K562 (cell line): ENCODE results near the gene TMEM203. TPM values are rescaled to one million over a fixed set of nuclear protein-coding genes. Genes with fewer than 3 reads are reported as not detected.

ENCODE experiments used
- ATAC-seq: fragments of 200-7000 bp; cut with Tn5 transposase; 3 replicates; pipeline ENCODE4 v1.9.1; 2020; ENCODE audit warnings: moderate library complexity
- BruUV-seq: library from RNA; stranded (reverse); fragments of 400-500 nt; replicated peaks from 2 replicates; lab custom pipeline; 2021; lab: Mats Ljungman, UMichigan
- CTCF ChIA-PET: fragments of 300-600 bp; formaldehyde crosslinking; extraction: SDS; loops from one replicate; lab custom pipeline; 2021; ENCODE audit warnings: low intra/inter-chr PET ratio; lab: Yijun Ruan, JAX
- POLR2A ChIA-PET: fragments of 300-600, 350-650 bp; sonication (Branson Sonifier 250); formaldehyde crosslinking; extraction: SDS; loops from one replicate; lab custom pipeline; 2021; ENCODE audit warnings: antibody characterized with exemption, inconsistent platforms; lab: Yijun Ruan, JAX
- DNase-seq, 4 experiments: peaks; one replicate each; pipeline versions ENCODE4 v3.0.0 to v3.0.0-alpha.2; 2011 to 2018; ENCODE audit warnings: low spot score in 3 of 4, mixed read lengths in 3 of 4; ENCODE audit errors: extremely low read depth in 1 of 4
- FAIRE-seq: peaks from 2 replicates; lab custom pipeline; 2011; peaks lifted over from hg19 to GRCh38; lab: Jason Lieb, UNC
- H2AFZ ChIP-seq: 2 replicates; pipeline ENCODE4 v1.6.0; 2011; ENCODE audit warnings: low read depth, low read length, control low read depth, inconsistent platforms
- H3K27ac ChIP-seq: fragments of 200-600 bp; 3 replicates; pipeline ENCODE4 v1.8.0; 2011; ENCODE audit warnings: low read depth, mild to moderate bottlenecking, control low read depth, inconsistent platforms, low read length, moderate library complexity, mixed read lengths; ENCODE audit errors: extremely low read depth
- H3K27me3 ChIP-seq, 2 experiments: fragments of 300-600 bp in 1 of 2; 2 replicates in 1 of 2; 3 replicates in 1 of 2; pipeline versions ENCODE4 v1.6.0 to v1.8.0; 2011; ENCODE audit warnings: inconsistent platforms in 2 of 2, low read length in 2 of 2, mild to moderate bottlenecking in 1 of 2, mixed read lengths in 1 of 2, moderate library complexity in 1 of 2; ENCODE audit not compliant: control insufficient read depth in 2 of 2, insufficient read depth in 2 of 2
- H3K36me3 ChIP-seq: fragments of 300-600 bp; 3 replicates; pipeline ENCODE4 v1.8.0; 2011; ENCODE audit warnings: mild to moderate bottlenecking, low read length, inconsistent platforms; ENCODE audit not compliant: control insufficient read depth, insufficient read depth
- H3K4me1 ChIP-seq, 2 experiments: fragments of 200-600 bp in 1 of 2; replicated peaks in 1 of 2; 2 replicates in 1 of 2; 3 replicates in 1 of 2; pipeline versions ENCODE4 v1.5.1 to v1.8.0; 2011; ENCODE audit warnings: inconsistent platforms in 2 of 2, low read length in 2 of 2, mild to moderate bottlenecking in 1 of 2, mixed read lengths in 1 of 2, moderate library complexity in 1 of 2; ENCODE audit not compliant: control insufficient read depth in 2 of 2, insufficient read depth in 2 of 2
- H3K4me2 ChIP-seq: 2 replicates; pipeline ENCODE4 v1.6.1; 2011; ENCODE audit warnings: low read length, control low read depth, inconsistent platforms, mixed read lengths; ENCODE audit not compliant: insufficient read depth
- H3K4me3 ChIP-seq: fragments of 200-600 bp; sonication (generic), shearing (Covaris generic); 2 replicates; pipeline ENCODE4 v1.5.1; 2016; ENCODE audit warnings: control low read depth, inconsistent platforms
- H3K79me2 ChIP-seq: fragments of 200-600 bp; 3 replicates; pipeline ENCODE4 v1.8.0; 2011; ENCODE audit warnings: low read length, inconsistent platforms; ENCODE audit not compliant: control insufficient read depth, insufficient read depth
- H3K9ac ChIP-seq, 2 experiments: 2 replicates each; pipeline versions ENCODE4 v1.6.0 to v1.6.1; 2011; ENCODE audit warnings: low read depth in 2 of 2, low read length in 2 of 2, control low read depth in 1 of 2, inconsistent platforms in 1 of 2, mild to moderate bottlenecking in 1 of 2, mixed read lengths in 1 of 2; ENCODE audit not compliant: insufficient read depth in 1 of 2
- H3K9me1 ChIP-seq: one replicate; pipeline ENCODE4 v1.6.0; 2011; ENCODE audit warnings: inconsistent platforms, mild to moderate bottlenecking, low read length, moderate library complexity; ENCODE audit not compliant: control insufficient read depth, insufficient read depth
- H3K9me3 ChIP-seq: replicated peaks from 2 replicates; pipeline ENCODE4 v1.5.1; 2011; ENCODE audit warnings: low read depth, low read length, inconsistent platforms; ENCODE audit not compliant: control insufficient read depth, insufficient read depth
- H4K20me1 ChIP-seq: replicated peaks from 2 replicates; pipeline ENCODE4 v1.6.1; 2011; ENCODE audit warnings: low read length, inconsistent platforms, mixed read lengths; ENCODE audit not compliant: control insufficient read depth, insufficient read depth
- ATF1 ChIP-seq, 2 experiments: fragments of 450-650 bp in 1 of 2; IDR thresholded peaks; 2 replicates each; pipeline ENCODE4 v1.6.1; 2016; ENCODE audit warnings: missing compliant biosample characterization in 1 of 2, missing genetic modification characterization in 1 of 2
- CBFB ChIP-seq: sonication (generic); formaldehyde crosslinking; IDR thresholded peaks from 2 replicates; pipeline ENCODE4 v1.4.0; 2020; ENCODE audit warnings: mild to moderate bottlenecking, missing genetic modification reagents
- GATAD2A ChIP-seq: fragments of 450-650 bp; IDR thresholded peaks from 2 replicates; pipeline ENCODE4 v1.6.1; 2017
- RFX7 ChIP-seq: fragments of 250-450 bp; sonication (Bioruptor Pico); IDR thresholded peaks from 2 replicates; pipeline ENCODE4 v1.5.1; 2021; ENCODE audit warnings: mild to moderate bottlenecking
- SIN3A ChIP-seq, 2 experiments: fragments of 150-350 bp in 1 of 2; IDR thresholded peaks; 2 replicates each; pipeline ENCODE4 v1.6.1; 2011 to 2016; ENCODE audit warnings: borderline replicate concordance in 2 of 2, low read depth in 2 of 2, low read length in 2 of 2, mild to moderate bottlenecking in 2 of 2, moderate library complexity in 2 of 2; ENCODE audit not compliant: control insufficient read depth in 1 of 2
- ZBTB7A ChIP-seq: IDR thresholded peaks from 2 replicates; pipeline ENCODE4 v1.6.1; 2011; ENCODE audit warnings: low read depth, mild to moderate bottlenecking, low read length, moderate library complexity, borderline replicate concordance; ENCODE audit not compliant: control insufficient read depth
- ZHX1 ChIP-seq: fragments of 150-350 bp; conservative IDR thresholded peaks from 2 replicates; pipeline ENCODE4 v1.6.1; 2014; ENCODE audit warnings: low read length
- ZNF695 ChIP-seq: fragments of 450-650 bp; formaldehyde crosslinking; IDR thresholded peaks from 2 replicates; pipeline ENCODE4 v1.4.0; 2020; ENCODE audit warnings: mild to moderate bottlenecking, moderate library complexity
- WGBS: fragments of 100-300 bp; shearing (Covaris generic); methylation state at CpG from one replicate; pipeline ENCODE4 v1.1.6; 2016; ENCODE audit warnings: low coverage, mixed read lengths; ENCODE audit not compliant: insufficient coverage; ENCODE audit errors: missing lambda C conversion rate; 5-methylcytosine and 5-hydroxymethylcytosine counted together
- in situ Hi-C: fragments of 300-500 bp; cut with MboI; formaldehyde crosslinking; loops from 4 replicates; pipeline ENCODE4 v1.15.0; 2018; ENCODE audit warnings: inconsistent platforms, mixed read lengths
- intact Hi-C: fragments of 100-400 bp; cut with micrococcal nuclease; formaldehyde crosslinking; loops from 2 replicates; pipeline ENCODE4 v1.14.2; 2022
- polyA plus RNA-seq, 8 experiments: library from polyadenylated mRNA; depleted of rRNA in 4 of 8; stranded (reverse) in 5 of 8; unstranded in 3 of 8; fragments of >200 nt; fragmentation: Nextera tagmentation in 2 of 8; fragmentation: Illumina TruSeq in 1 of 8; extraction: Ambion mirVana in 2 of 8; extraction: Trizol in 1 of 8; gene quantifications; 2 replicates each; pipeline versions ENCODE4 v1.2.1 to v1.2.3, GENCODE V29; 2011 to 2014; ENCODE audit warnings: inconsistent platforms in 1 of 8, missing spikeins in 1 of 8
- total RNA-seq, 7 experiments: library from RNA; depleted of rRNA in 6 of 7; stranded (reverse); fragments of >200 nt in 6 of 7; fragmentation: Illumina TruSeq in 2 of 7; extraction: Trizol in 2 of 7; gene quantifications; 2 replicates each; pipeline versions ENCODE4 v1.2.1 to v1.2.3, GENCODE V29; 2011 to 2021; ENCODE audit warnings: low replicate concordance in 1 of 7
- TF ChIP-seq, protein P1 (sequence below), 2 experiments: IDR thresholded peaks; 2 replicates each; pipeline ENCODE4 v1.6.1; 2012; ENCODE audit warnings: improper control_type of control experiment in 2 of 2, low read depth in 2 of 2, low read length in 2 of 2, borderline replicate concordance in 1 of 2
- TF ChIP-seq, protein P2 (sequence below), 2 experiments: fragments of 450-650 bp in 1 of 2; IDR thresholded peaks; 2 replicates each; pipeline ENCODE4 v1.6.1; 2011 to 2017; ENCODE audit warnings: low read depth in 2 of 2, antibody characterized with exemption in 1 of 2, borderline replicate concordance in 1 of 2, low read length in 1 of 2, mild to moderate bottlenecking in 1 of 2, mixed read lengths in 1 of 2; ENCODE audit not compliant: control insufficient read depth in 1 of 2

The TMEM203 gene
- total and polyA plus RNA-seq, 9 of the 15 experiments (the other 6 are each of a cell fraction or from before 2014, with no cell fraction given), result 8.8 to 59.5 (median 37.6) TPM

DNA sequence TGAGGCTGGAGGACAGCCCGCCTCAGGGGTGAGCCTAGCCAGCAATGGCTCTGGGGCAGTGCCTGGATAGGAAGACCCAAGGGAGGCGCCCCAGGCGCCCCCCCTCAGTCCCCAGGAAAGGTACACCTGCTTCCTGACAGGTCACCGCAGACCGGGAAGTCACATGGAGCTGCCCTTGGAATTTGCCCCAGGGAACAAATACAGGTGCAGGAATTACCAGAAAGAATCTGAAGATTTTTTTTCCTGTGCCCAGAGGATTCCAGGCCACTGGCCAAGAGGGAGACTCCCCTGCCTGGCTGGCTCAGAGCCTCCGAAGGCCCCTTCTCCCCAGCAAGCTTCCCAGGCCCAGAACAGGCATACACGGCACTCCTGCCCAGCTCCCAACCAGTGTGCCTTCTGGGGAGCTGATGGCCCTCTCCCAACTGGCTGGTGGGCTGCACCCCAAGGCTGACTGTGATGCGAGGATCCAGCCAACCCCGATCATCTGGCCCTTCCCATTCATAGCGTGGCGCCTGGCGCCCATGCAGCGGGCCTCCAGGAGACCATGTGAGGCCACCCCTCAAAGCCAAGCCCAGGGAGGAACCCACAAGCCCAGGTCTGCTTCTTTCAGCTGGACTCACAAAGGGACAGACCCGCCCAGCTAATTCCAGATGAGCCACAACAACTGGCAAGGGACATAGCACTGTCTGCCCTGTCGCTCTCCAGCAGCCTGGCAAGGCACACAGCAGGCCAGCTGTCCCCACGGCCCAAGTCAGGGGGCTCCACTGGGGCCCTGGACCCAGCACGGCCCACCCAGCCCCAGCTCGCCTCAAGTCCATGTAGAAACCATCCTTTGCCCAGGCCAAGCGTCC, 7.2 kb downstream of the TMEM203 start:
- Histone ChIP-seq H3K27me3 (no peaks in the 10 kb centered on the region), H3K4me1 (peaks cover 22 to 91% of the 10 kb centered on the region in 2 experiments), H3K9me1 (no peaks in the 10 kb centered on the region), H4K20me1 (peaks cover 5% of the 10 kb centered on the region), H3K27ac (no peak overlapping the region), H3K79me2 (peaks cover 61% of the 10 kb centered on the region), H2AFZ (no peak overlapping the region), H3K9ac (peak overlapping the region in 1 of 2 experiments; percentile 89; a peak in 2 of 4 replicates), H3K4me3 (peak overlapping the region; percentile 37; the same call in 1 of the 2 replicates), H3K9me3 (no peaks in the 10 kb centered on the region), H3K4me2 (peak overlapping the region; percentile 44; the same call in 1 of the 2 replicates), H3K36me3 (peaks cover 8% of the 10 kb centered on the region; the same call in 2 of the 3 replicates)
- intact Hi-C loops (no loop called here), in situ Hi-C loops (no loop called here)
- POLR2A ChIA-PET, result interaction anchor here (0.6 to 3.2 kb wide), 5 partner anchors 9 to 393 kb away, joined by 3 to 26 read pairs (median 4); partner anchors contain the start of genes ANAPC2, NELFB and SSNA1
- ATAC-seq, result no peak
- 75% methylated on average over 15 of the region's 19 CpGs for WGBS
- DNase-seq, result no peak
- BruUV-seq, result no TSS peak
- CTCF ChIA-PET, result no interaction called here
- FAIRE-seq, result no peak
- TF ChIP-seq CBFB (0 out of 2 replicates have a peak, but pooled peaks have one; percentile 24), RFX7 (CRISPR knock-in tag) (no peak), ZNF695 (CRISPR knock-in tag) (no peak), GATAD2A (no peak), ZHX1 (no peak), SIN3A (IDR thresholded peaks at IDR 0.05; ENCODE audit: borderline replicate concordance in 2 of 2, control insufficient read depth in 1 of 2, low read depth in 2 of 2, low read length in 2 of 2) (0 out of 4 replicates have a peak, but pooled peaks of 1 of the 2 experiments have one; percentile 18), ZBTB7A (peak; percentile 22; the same call in 1 of the 2 replicates), ATF1 (CRISPR knock-in tag; IDR thresholded peaks at IDR 0.05) (no peak), ATF1 (tag; IDR thresholded peaks at IDR 0.05) (no peak)
- TF ChIP-seq, protein P1, sequence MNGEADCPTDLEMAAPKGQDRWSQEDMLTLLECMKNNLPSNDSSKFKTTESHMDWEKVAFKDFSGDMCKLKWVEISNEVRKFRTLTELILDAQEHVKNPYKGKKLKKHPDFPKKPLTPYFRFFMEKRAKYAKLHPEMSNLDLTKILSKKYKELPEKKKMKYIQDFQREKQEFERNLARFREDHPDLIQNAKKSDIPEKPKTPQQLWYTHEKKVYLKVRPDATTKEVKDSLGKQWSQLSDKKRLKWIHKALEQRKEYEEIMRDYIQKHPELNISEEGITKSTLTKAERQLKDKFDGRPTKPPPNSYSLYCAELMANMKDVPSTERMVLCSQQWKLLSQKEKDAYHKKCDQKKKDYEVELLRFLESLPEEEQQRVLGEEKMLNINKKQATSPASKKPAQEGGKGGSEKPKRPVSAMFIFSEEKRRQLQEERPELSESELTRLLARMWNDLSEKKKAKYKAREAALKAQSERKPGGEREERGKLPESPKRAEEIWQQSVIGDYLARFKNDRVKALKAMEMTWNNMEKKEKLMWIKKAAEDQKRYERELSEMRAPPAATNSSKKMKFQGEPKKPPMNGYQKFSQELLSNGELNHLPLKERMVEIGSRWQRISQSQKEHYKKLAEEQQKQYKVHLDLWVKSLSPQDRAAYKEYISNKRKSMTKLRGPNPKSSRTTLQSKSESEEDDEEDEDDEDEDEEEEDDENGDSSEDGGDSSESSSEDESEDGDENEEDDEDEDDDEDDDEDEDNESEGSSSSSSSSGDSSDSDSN (IDR thresholded peaks at IDR 0.05; ENCODE audit: borderline replicate concordance in 1 of 2, low read depth in 2 of 2, low read length in 2 of 2), result 0 out of 4 replicates have a peak, but pooled peaks of 1 of the 2 experiments have one; percentile 8
- TF ChIP-seq, protein P2, sequence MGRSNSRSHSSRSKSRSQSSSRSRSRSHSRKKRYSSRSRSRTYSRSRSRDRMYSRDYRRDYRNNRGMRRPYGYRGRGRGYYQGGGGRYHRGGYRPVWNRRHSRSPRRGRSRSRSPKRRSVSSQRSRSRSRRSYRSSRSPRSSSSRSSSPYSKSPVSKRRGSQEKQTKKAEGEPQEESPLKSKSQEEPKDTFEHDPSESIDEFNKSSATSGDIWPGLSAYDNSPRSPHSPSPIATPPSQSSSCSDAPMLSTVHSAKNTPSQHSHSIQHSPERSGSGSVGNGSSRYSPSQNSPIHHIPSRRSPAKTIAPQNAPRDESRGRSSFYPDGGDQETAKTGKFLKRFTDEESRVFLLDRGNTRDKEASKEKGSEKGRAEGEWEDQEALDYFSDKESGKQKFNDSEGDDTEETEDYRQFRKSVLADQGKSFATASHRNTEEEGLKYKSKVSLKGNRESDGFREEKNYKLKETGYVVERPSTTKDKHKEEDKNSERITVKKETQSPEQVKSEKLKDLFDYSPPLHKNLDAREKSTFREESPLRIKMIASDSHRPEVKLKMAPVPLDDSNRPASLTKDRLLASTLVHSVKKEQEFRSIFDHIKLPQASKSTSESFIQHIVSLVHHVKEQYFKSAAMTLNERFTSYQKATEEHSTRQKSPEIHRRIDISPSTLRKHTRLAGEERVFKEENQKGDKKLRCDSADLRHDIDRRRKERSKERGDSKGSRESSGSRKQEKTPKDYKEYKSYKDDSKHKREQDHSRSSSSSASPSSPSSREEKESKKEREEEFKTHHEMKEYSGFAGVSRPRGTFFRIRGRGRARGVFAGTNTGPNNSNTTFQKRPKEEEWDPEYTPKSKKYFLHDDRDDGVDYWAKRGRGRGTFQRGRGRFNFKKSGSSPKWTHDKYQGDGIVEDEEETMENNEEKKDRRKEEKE (IDR thresholded peaks at IDR 0.05; ENCODE audit: borderline replicate concordance in 1 of 2, control insufficient read depth in 1 of 2, low read depth in 2 of 2, low read length in 1 of 2), result no peak
